ENCODE data around the gene PDLIM7. TPM values are rescaled to one million over a fixed set of nuclear protein-coding genes. Genes with fewer than 3 reads are reported as not detected.
A peak's percentile ranks its signal among the peaks of the same experiment; 100 is the strongest.

PDLIM7 gene
- total RNA-seq, 2 donors from 2014 or later: 196 to 241 TPM

GRCh38 chr5:177455661-177456590 lies 41.5 kb downstream of the PDLIM7 start:
- peaks cover 8% of the 10 kb centered on the region for H3K4me1 Mint-ChIP-seq
- H3K4me3 Mint-ChIP-seq: peak overlapping the region; percentile 62
- DNase-seq: peak; percentile 99
- H3K27me3 ChIP-seq (ENCODE audit: control insufficient read depth, insufficient read depth, low read length, poor library complexity, severe bottlenecking): peaks cover 3% of the 10 kb centered on the region
- H3K36me3 ChIP-seq (ENCODE audit: control insufficient read depth, insufficient read depth, low read length): peaks cover 45% of the 10 kb centered on the region
- no peaks in the 10 kb centered on the region for H3K9me3 ChIP-seq (ENCODE audit: control insufficient read depth, low read length)
- peaks cover 24% of the 10 kb centered on the region for H3K27me3 Mint-ChIP-seq (ENCODE audit: insufficient read depth)
- 7 to 19% methylated on average over 27 to 76 of the region's 76 CpGs for WGBS, 2 experiments (ENCODE audit: insufficient coverage in 1 of 2, insufficient read length in 1 of 2)
- peak; percentile 97 for TF ChIP-seq CTCF (conservative IDR thresholded peaks at IDR 0.05)
- H3K27ac ChIP-seq (ENCODE audit: low read depth, low read length): peak overlapping the region; percentile 47
- H3K36me3 Mint-ChIP-seq (ENCODE audit: low read depth): peaks cover 23% of the 10 kb centered on the region
- peak overlapping the region; percentile 97 for H3K27ac Mint-ChIP-seq
- peak overlapping the region; percentile 47 for H3K9ac ChIP-seq (ENCODE audit: extremely low read depth, low read length, poor library complexity, severe bottlenecking)
- peaks cover 2% of the 10 kb centered on the region for H3K4me1 ChIP-seq (ENCODE audit: control insufficient read depth, insufficient read depth, low read length)
- peak overlapping the region; percentile 72 for H3K4me3 ChIP-seq (ENCODE audit: low read length)
- no peaks in the 10 kb centered on the region for H3K9me3 Mint-ChIP-seq

- DNase-seq: peak; percentile 98
- H3K9me3 Mint-ChIP-seq: no peaks in the 10 kb centered on the region
- Histone ChIP-seq H3K27ac (ENCODE audit: low read depth, low read length) (peak overlapping the region; percentile 84), H3K4me1 (ENCODE audit: control insufficient read depth, insufficient read depth, low read length) (peaks cover 2% of the 10 kb centered on the region), H3K9me3 (ENCODE audit: control insufficient read depth, low read length) (no peaks in the 10 kb centered on the region), H3K9ac (ENCODE audit: extremely low read depth, low read length, poor library complexity, severe bottlenecking) (peak overlapping the region; percentile 82), H3K4me3 (ENCODE audit: low read length) (peak overlapping the region; percentile 72), H3K36me3 (ENCODE audit: control insufficient read depth, insufficient read depth, low read length) (peaks cover 38% of the 10 kb centered on the region), H3K27me3 (ENCODE audit: control insufficient read depth, insufficient read depth, low read length, poor library complexity, severe bottlenecking) (peaks cover 3% of the 10 kb centered on the region)
- peaks cover 31% of the 10 kb centered on the region for H3K27me3 Mint-ChIP-seq (ENCODE audit: insufficient read depth)
- peak; percentile 93 for TF ChIP-seq CTCF (conservative IDR thresholded peaks at IDR 0.05)
- peak overlapping the region; percentile 70 for H3K27ac Mint-ChIP-seq
- 0 to 2% methylated on average over 3 to 80 of the region's 80 CpGs for WGBS, 2 experiments (ENCODE audit: insufficient coverage in 1 of 2, insufficient read length in 1 of 2)
- H3K4me3 Mint-ChIP-seq: peak overlapping the region; percentile 62
- H3K36me3 Mint-ChIP-seq (ENCODE audit: low read depth): peaks cover 20% of the 10 kb centered on the region
- peaks cover 8% of the 10 kb centered on the region for H3K4me1 Mint-ChIP-seq
Observed at GRCh38 chr5:177455036-177455660, 42.3 kb downstream of the PDLIM7 start.

GRCh38 chr5:177454397-177455035 lies 42.9 kb downstream of the PDLIM7 start:
- peaks cover 3% of the 10 kb centered on the region for H3K27me3 ChIP-seq (ENCODE audit: control insufficient read depth, insufficient read depth, low read length, poor library complexity, severe bottlenecking)
- WGBS, 2 experiments (ENCODE audit: insufficient coverage in 1 of 2, insufficient read length in 1 of 2): 0 to 1% methylated on average over 14 to 84 of the region's 84 CpGs
- Mint-ChIP-seq H3K36me3 (ENCODE audit: low read depth) (peaks cover 15% of the 10 kb centered on the region), H3K27me3 (ENCODE audit: insufficient read depth) (peaks cover 36% of the 10 kb centered on the region), H3K4me3 (peak overlapping the region; percentile 62), H3K9me3 (no peaks in the 10 kb centered on the region), H3K27ac (no peak overlapping the region), H3K4me1 (peaks cover 8% of the 10 kb centered on the region)
- peaks cover 2% of the 10 kb centered on the region for H3K4me1 ChIP-seq (ENCODE audit: control insufficient read depth, insufficient read depth, low read length)
- H3K27ac ChIP-seq (ENCODE audit: low read depth, low read length): peak overlapping the region; percentile 84
- H3K9me3 ChIP-seq (ENCODE audit: control insufficient read depth, low read length): no peaks in the 10 kb centered on the region
- peak; percentile 96 for TF ChIP-seq CTCF (conservative IDR thresholded peaks at IDR 0.05)
- peaks cover 31% of the 10 kb centered on the region for H3K36me3 ChIP-seq (ENCODE audit: control insufficient read depth, insufficient read depth, low read length)
- peak; percentile 98 for DNase-seq
- H3K4me3 ChIP-seq (ENCODE audit: low read length): peak overlapping the region; percentile 72
- H3K9ac ChIP-seq (ENCODE audit: extremely low read depth, low read length, poor library complexity, severe bottlenecking): peak overlapping the region; percentile 82

Data from endodermal cell (in vitro differentiated cells).